Measurements from ENCODE around the gene NPHP4. TPM values are rescaled to one million over a fixed set of nuclear protein-coding genes. Genes with fewer than 3 reads are reported as not detected.

Gene NPHP4
- total RNA-seq, 1 donor from 2014 or later, result 12.8 TPM

DNA sequence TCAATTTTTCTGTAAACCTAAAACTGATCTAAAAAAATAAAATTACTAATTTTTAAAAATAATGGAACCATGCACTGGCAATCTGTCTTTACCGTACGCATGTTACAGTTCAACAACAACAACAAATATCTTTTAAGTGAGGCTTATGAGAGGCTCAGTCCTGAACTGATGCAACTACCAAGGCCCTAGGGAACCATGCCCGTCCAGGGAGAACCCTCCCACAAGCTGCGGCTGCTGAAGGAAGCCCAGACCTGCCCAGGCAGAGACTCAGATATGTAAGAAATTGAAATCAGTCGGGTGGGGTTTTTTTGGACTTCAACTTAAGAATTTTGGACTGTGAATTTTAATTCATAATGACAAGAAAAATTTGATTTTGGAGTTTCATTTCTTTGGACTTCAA, 91.1 kb downstream of the NPHP4 start:
- Mint-ChIP-seq H3K36me3 (ENCODE audit: unreplicated experiment) (peaks cover 13% of the 10 kb centered on the region), H3K27ac (ENCODE audit: unreplicated experiment) (no peak overlapping the region), H3K4me3 (ENCODE audit: unreplicated experiment) (no peak overlapping the region), H3K4me1 (ENCODE audit: unreplicated experiment) (no peaks in the 10 kb centered on the region), H3K9me3 (ENCODE audit: unreplicated experiment) (no peaks in the 10 kb centered on the region), H3K27me3 (ENCODE audit: unreplicated experiment) (no peaks in the 10 kb centered on the region)
- DNase-seq (ENCODE audit: extremely low spot score, unreplicated experiment), result no peak
- TF ChIP-seq CTCF (IDR thresholded peaks at IDR 0.05), result no peak

DNA sequence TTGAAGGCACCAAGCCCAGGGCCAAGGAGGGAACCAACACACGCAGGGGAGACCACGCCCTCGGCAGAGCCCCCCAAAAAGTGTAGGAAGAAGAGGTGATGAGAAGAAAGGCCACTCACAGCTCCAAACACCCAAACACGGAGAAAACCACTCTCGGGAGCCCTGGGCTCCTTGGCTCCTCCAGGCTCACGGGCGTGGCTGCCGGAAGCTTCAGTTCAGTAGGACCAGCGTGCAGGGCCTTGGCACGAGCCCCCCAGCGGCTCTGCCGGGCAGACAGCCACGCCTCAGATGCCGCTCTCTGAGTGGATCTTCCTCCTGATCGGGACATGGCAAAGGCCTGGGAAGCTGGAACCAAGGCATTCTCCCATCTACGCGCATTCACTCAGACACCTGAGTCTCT, 94.0 kb downstream of the NPHP4 start:
- no peak for DNase-seq (ENCODE audit: extremely low spot score, unreplicated experiment)
- no peak for TF ChIP-seq CTCF (IDR thresholded peaks at IDR 0.05)
- no peak overlapping the region for H3K27ac Mint-ChIP-seq (ENCODE audit: unreplicated experiment)

DNA sequence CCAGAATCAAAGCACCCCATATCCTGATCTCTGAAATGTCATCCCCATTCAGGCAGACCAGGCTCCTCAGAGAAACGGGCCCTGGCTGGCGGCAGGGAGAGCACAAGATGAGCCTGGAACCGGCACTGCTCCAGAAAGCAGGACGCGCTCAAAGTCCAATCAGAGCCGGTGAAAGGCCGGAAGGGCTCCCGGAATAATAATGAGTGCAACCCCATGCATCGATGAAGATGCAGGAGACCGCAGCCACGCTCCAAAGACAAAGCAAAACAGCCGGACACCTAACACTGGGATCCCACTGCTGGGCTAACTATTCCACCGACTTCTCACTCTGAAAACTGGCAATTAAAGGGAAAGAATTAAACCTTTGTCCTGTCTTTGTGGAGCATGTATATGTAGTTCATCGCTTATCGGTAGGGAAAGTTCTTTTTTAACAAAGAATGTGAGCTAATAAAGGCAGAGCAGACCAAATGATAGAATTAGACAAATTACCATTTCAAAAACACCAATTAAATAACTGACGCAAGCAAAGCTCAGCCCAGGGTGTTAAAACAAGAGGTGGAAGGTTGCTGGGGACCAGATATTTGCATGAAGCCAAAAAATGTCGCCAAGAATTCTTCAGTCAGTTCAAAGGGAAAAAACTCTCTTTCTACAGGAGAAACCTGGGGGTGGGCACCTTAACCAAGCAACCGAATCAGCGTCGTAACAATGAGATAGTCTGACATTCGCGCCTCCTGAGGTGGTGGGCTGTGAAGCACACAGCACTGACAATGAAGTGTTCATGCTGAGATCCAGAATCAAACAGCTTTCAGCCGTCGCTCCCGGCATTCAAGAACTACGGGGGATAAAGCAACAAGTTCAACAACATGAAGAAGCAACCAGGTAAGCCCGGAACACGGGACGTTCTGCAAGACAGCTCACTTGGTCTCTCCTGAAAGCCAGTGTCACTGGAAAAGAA, 95.2 kb downstream of the NPHP4 start:
- no peak for TF ChIP-seq CTCF (IDR thresholded peaks at IDR 0.05)
- Mint-ChIP-seq H3K27ac (ENCODE audit: unreplicated experiment) (no peak overlapping the region), H3K4me1 (ENCODE audit: unreplicated experiment) (no peaks in the 10 kb centered on the region), H3K9me3 (ENCODE audit: unreplicated experiment) (no peaks in the 10 kb centered on the region), H3K4me3 (ENCODE audit: unreplicated experiment) (no peak overlapping the region), H3K27me3 (ENCODE audit: unreplicated experiment) (no peaks in the 10 kb centered on the region), H3K36me3 (ENCODE audit: unreplicated experiment) (peaks cover 9% of the 10 kb centered on the region)
- DNase-seq (ENCODE audit: extremely low spot score, unreplicated experiment), result no peak

More for the DNA sequence above, 94.0 kb downstream of the NPHP4 start:
- Mint-ChIP-seq H3K36me3 (ENCODE audit: unreplicated experiment) (peaks cover 9% of the 10 kb centered on the region), H3K9me3 (ENCODE audit: unreplicated experiment) (no peaks in the 10 kb centered on the region), H3K4me1 (ENCODE audit: unreplicated experiment) (no peaks in the 10 kb centered on the region), H3K4me3 (ENCODE audit: unreplicated experiment) (no peak overlapping the region), H3K27me3 (ENCODE audit: unreplicated experiment) (no peaks in the 10 kb centered on the region)

DNA sequence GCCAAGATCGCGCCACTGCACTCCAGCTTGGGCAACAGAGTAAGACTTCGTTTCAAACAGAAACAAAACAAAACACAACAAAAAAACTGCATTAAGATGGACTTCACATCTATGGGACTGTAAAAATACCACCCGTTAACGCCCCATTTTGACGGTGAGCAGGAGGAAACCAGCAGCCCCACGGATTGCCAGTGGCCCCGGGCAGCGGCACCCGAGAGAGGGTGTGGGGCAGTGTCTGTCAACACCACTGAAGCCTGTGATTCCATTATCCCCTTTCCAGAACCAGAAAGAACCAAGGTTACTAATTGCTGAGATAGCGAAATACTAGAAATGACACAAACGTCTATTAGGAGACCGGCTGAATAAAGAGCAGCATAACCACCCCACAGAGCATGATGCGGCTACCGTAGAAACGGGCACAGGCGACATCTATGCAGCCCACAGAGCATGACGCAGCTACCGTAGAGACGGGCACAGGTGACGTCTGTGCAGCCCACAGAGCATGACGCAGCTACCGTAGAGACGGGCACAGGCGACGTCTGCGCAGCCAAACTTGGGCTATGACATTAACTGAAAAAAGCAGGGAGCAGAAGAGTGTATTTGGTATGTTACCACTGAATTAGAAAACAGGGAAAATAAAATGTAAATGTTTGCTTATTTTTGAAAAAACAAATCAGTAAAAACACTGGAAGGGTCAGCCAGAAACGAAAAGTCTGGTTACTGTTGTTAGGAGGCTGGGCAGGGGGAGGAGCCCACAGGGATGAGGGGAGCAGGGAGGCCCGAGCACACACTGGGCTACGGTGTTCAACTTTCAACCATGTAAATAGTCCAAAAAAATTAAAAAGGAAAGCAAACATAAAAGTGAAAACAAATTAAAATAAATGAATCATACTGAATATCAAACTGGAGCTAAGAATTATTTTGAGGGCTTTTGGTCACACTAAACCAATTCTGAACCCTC, 96.5 kb downstream of the NPHP4 start:
- Mint-ChIP-seq H3K27ac (ENCODE audit: unreplicated experiment) (no peak overlapping the region), H3K27me3 (ENCODE audit: unreplicated experiment) (no peaks in the 10 kb centered on the region), H3K9me3 (ENCODE audit: unreplicated experiment) (no peaks in the 10 kb centered on the region), H3K4me3 (ENCODE audit: unreplicated experiment) (no peak overlapping the region), H3K36me3 (ENCODE audit: unreplicated experiment) (peaks cover 9% of the 10 kb centered on the region), H3K4me1 (ENCODE audit: unreplicated experiment) (peaks cover 6% of the 10 kb centered on the region)
- no peak for TF ChIP-seq CTCF (IDR thresholded peaks at IDR 0.05)
- no peak for DNase-seq (ENCODE audit: extremely low spot score, unreplicated experiment)
